WTC11 (cell line): Measurements from ENCODE around the gene RND2. TPM values are rescaled to one million over a fixed set of nuclear protein-coding genes. Genes with fewer than 3 reads are reported as not detected.
A peak's percentile ranks its signal among the peaks of the same experiment; 100 is the strongest.
"Not testable (repeated sequence)": the region's sequence is repeated elsewhere in the genome, so short reads cannot be mapped to it uniquely, and the experiment has no call there.

ENCODE experiments used
- ATAC-seq: fragments of 200-7000 bp; cut with Tn5 transposase; 2 replicates; pipeline ENCODE4 v1.10.0; 2021; ENCODE audit warnings: mild to moderate bottlenecking, moderate library complexity
- CTCF ChIA-PET: fragments of 300-600 bp; sonication (Branson Sonifier 250); formaldehyde crosslinking; loops from one replicate; lab custom pipeline; 2021; ENCODE audit warnings: antibody characterized with exemption; lab: Charles Lee
- POLR2A ChIA-PET: fragments of 350-600 bp; sonication (Branson Sonifier 250); formaldehyde crosslinking; loops from one replicate; lab custom pipeline; 2021; ENCODE audit warnings: antibody characterized with exemption; lab: Charles Lee
- DNase-seq: peaks from one replicate; pipeline ENCODE4 v3.0.0; 2021; ENCODE audit warnings: low spot score
- H3K27ac Mint-ChIP-seq: 2 replicates; pipeline ENCODE4 v1.8.0; 2021; ENCODE audit warnings: mixed read lengths
- H3K27me3 Mint-ChIP-seq: 2 replicates; pipeline ENCODE4 v1.8.0; 2021; ENCODE audit warnings: low read depth, mild to moderate bottlenecking, moderate library complexity, mixed read lengths
- H3K36me3 Mint-ChIP-seq: 2 replicates; pipeline ENCODE4 v1.8.0; 2021; ENCODE audit warnings: mixed read lengths
- H3K4me1 Mint-ChIP-seq: 2 replicates; pipeline ENCODE4 v1.8.0; 2022; ENCODE audit warnings: mixed read lengths
- H3K4me3 Mint-ChIP-seq: 2 replicates; pipeline ENCODE4 v1.8.0; 2021; ENCODE audit warnings: mild to moderate bottlenecking, moderate library complexity, mixed read lengths
- H3K9me3 Mint-ChIP-seq: 2 replicates; pipeline ENCODE4 v1.8.0; 2021; ENCODE audit warnings: mixed read lengths
- E2F5 ChIP-seq: sonication (generic); formaldehyde crosslinking; IDR thresholded peaks from 2 replicates; pipeline ENCODE4 v1.8.1; 2022; ENCODE audit warnings: mild to moderate bottlenecking, moderate library complexity, missing genetic modification reagents
- JUN ChIP-seq: sonication (generic); formaldehyde crosslinking; IDR thresholded peaks from 2 replicates; pipeline ENCODE4 v1.8.0; 2023; ENCODE audit warnings: mild to moderate bottlenecking, missing genetic modification reagents
- NFATC4 ChIP-seq: fragments of 250-450 bp; sonication (Bioruptor Pico); IDR thresholded peaks from 2 replicates; pipeline ENCODE4 v1.9.0; 2021; ENCODE audit warnings: mild to moderate bottlenecking
- NFYB ChIP-seq: sonication (generic); formaldehyde crosslinking; conservative IDR thresholded peaks from 2 replicates; pipeline ENCODE4 v1.8.0; 2022; ENCODE audit warnings: low read depth, missing genetic modification reagents
- RORB ChIP-seq: fragments of 250-450 bp; sonication (Bioruptor Pico); IDR thresholded peaks from 2 replicates; pipeline ENCODE4 v1.9.0; 2021; ENCODE audit warnings: mild to moderate bottlenecking
- SP1 ChIP-seq: sonication (generic); formaldehyde crosslinking; conservative IDR thresholded peaks from 2 replicates; pipeline ENCODE4 v1.8.1; 2022; ENCODE audit warnings: missing genetic modification reagents
- TP53 ChIP-seq: sonication (generic); formaldehyde crosslinking; IDR thresholded peaks from 2 replicates; pipeline ENCODE4 v1.8.1; 2023; ENCODE audit warnings: mild to moderate bottlenecking, missing genetic modification reagents
- USF2 ChIP-seq: sonication (generic); formaldehyde crosslinking; IDR thresholded peaks from 2 replicates; pipeline ENCODE4 v1.8.1; 2023; ENCODE audit warnings: mild to moderate bottlenecking, missing genetic modification reagents, moderate library complexity
- ZNF121 ChIP-seq: sonication (generic); formaldehyde crosslinking; IDR thresholded peaks from 2 replicates; pipeline ENCODE4 v1.8.0; 2023; ENCODE audit warnings: missing genetic modification reagents
- ZNF138 ChIP-seq: sonication (generic); formaldehyde crosslinking; conservative IDR thresholded peaks from 2 replicates; pipeline ENCODE4 v1.8.1; 2022; ENCODE audit warnings: mild to moderate bottlenecking, moderate library complexity, missing genetic modification reagents
- ZNF263 ChIP-seq: sonication (generic); formaldehyde crosslinking; IDR thresholded peaks from 2 replicates; pipeline ENCODE4 v1.8.1; 2022; ENCODE audit warnings: low read depth, mild to moderate bottlenecking, moderate library complexity, missing genetic modification reagents
- ZNF416 ChIP-seq: fragments of 250-450 bp; sonication (Bioruptor Pico); IDR thresholded peaks from 2 replicates; pipeline ENCODE4 v1.9.0; 2021; ENCODE audit warnings: mild to moderate bottlenecking, inconsistent platforms
- total RNA-seq: library from RNA; stranded (reverse); gene quantifications from 3 replicates; pipeline ENCODE4 v1.2.3, GENCODE V29; 2021
- TF ChIP-seq, protein P1 (sequence below): fragments of 250-450 bp; sonication (Bioruptor Pico); IDR thresholded peaks from 2 replicates; pipeline ENCODE4 v1.8.0; 2021; ENCODE audit warnings: mild to moderate bottlenecking
- TF ChIP-seq, protein P2 (sequence below): sonication (generic); formaldehyde crosslinking; conservative IDR thresholded peaks from 2 replicates; pipeline ENCODE4 v1.8.1; 2022; ENCODE audit warnings: mild to moderate bottlenecking, missing genetic modification reagents
- TF ChIP-seq, protein P3 (sequence below): fragments of 250-450 bp; sonication (Bioruptor Pico); IDR thresholded peaks from 2 replicates; pipeline ENCODE4 v1.9.0; 2021; ENCODE audit warnings: mild to moderate bottlenecking, borderline replicate concordance
- TF ChIP-seq, protein P4 (sequence below): sonication (generic); formaldehyde crosslinking; IDR thresholded peaks from 2 replicates; pipeline ENCODE4 v1.8.1; 2023; ENCODE audit warnings: mild to moderate bottlenecking, missing genetic modification reagents

Gene RND2
- total RNA-seq, 1 experiment from 2014 or later: 50.2 TPM

- TF ChIP-seq, protein P1, sequence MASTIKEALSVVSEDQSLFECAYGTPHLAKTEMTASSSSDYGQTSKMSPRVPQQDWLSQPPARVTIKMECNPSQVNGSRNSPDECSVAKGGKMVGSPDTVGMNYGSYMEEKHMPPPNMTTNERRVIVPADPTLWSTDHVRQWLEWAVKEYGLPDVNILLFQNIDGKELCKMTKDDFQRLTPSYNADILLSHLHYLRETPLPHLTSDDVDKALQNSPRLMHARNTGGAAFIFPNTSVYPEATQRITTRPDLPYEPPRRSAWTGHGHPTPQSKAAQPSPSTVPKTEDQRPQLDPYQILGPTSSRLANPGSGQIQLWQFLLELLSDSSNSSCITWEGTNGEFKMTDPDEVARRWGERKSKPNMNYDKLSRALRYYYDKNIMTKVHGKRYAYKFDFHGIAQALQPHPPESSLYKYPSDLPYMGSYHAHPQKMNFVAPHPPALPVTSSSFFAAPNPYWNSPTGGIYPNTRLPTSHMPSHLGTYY: no peak
- TF ChIP-seq ZNF416 (CRISPR knock-in tag): no peak
- TF ChIP-seq E2F5 (CRISPR knock-in tag): no peak
- TF ChIP-seq ZNF263 (CRISPR knock-in tag): no peak
These were observed 33.6 kb upstream of the RND2 start (continued) for GRCh38 chr17:42991471-42991870.

GRCh38 chr17:42992872-42993271 is 32.2 kb upstream of the RND2 start:
- Mint-ChIP-seq H3K27me3 (no peaks in the 10 kb centered on the region), H3K4me3 (no peak overlapping the region), H3K9me3 (no peaks in the 10 kb centered on the region), H3K27ac (no peak overlapping the region), H3K36me3 (peaks cover 52% of the 10 kb centered on the region), H3K4me1 (peaks cover 10% of the 10 kb centered on the region)
- no peak for DNase-seq
- CTCF ChIA-PET: interaction anchor here (0.6 kb wide), 1 partner anchor 82 kb away, joined by 3 read pairs; no protein-coding TSS in a partner anchor
- TF ChIP-seq TP53 (CRISPR knock-in tag) (no peak), RORB (CRISPR knock-in tag) (no peak), ZNF121 (no peak), NFATC4 (CRISPR knock-in tag) (no peak), ZNF138 (CRISPR knock-in tag) (no peak), SP1 (CRISPR knock-in tag) (no peak), JUN (CRISPR knock-in tag) (no peak)
- TF ChIP-seq, protein P2, sequence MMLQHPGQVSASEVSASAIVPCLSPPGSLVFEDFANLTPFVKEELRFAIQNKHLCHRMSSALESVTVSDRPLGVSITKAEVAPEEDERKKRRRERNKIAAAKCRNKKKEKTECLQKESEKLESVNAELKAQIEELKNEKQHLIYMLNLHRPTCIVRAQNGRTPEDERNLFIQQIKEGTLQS: no peak
- TF ChIP-seq, protein P3, sequence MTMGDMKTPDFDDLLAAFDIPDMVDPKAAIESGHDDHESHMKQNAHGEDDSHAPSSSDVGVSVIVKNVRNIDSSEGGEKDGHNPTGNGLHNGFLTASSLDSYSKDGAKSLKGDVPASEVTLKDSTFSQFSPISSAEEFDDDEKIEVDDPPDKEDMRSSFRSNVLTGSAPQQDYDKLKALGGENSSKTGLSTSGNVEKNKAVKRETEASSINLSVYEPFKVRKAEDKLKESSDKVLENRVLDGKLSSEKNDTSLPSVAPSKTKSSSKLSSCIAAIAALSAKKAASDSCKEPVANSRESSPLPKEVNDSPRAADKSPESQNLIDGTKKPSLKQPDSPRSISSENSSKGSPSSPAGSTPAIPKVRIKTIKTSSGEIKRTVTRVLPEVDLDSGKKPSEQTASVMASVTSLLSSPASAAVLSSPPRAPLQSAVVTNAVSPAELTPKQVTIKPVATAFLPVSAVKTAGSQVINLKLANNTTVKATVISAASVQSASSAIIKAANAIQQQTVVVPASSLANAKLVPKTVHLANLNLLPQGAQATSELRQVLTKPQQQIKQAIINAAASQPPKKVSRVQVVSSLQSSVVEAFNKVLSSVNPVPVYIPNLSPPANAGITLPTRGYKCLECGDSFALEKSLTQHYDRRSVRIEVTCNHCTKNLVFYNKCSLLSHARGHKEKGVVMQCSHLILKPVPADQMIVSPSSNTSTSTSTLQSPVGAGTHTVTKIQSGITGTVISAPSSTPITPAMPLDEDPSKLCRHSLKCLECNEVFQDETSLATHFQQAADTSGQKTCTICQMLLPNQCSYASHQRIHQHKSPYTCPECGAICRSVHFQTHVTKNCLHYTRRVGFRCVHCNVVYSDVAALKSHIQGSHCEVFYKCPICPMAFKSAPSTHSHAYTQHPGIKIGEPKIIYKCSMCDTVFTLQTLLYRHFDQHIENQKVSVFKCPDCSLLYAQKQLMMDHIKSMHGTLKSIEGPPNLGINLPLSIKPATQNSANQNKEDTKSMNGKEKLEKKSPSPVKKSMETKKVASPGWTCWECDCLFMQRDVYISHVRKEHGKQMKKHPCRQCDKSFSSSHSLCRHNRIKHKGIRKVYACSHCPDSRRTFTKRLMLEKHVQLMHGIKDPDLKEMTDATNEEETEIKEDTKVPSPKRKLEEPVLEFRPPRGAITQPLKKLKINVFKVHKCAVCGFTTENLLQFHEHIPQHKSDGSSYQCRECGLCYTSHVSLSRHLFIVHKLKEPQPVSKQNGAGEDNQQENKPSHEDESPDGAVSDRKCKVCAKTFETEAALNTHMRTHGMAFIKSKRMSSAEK: no peak
- ATAC-seq: no peak
- POLR2A ChIA-PET: no interaction called here

DNA sequence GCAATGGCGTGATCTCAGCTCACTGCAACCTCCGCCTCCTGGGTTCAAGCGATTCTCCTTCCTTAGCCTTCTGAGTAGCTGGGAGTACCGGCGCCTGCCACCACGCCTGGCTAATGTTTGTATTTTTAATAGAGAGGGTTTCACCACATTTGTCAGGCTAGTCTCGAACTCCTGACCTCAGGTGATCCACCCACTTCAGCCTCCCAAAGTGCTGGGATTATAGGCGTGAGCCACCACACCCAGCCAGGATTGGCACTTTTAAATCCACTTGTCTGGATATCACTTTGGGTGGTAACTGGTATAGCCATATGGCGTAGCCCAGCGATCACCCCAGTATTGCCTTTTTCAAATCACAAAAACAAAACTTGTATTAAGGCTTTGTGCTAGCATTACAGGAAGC is 31.1 kb upstream of the RND2 start:
- H3K4me3 Mint-ChIP-seq, ATAC-seq, POLR2A ChIA-PET, H3K9me3 Mint-ChIP-seq, DNase-seq, H3K27me3 Mint-ChIP-seq, H3K27ac Mint-ChIP-seq, CTCF ChIA-PET: not testable (repeated sequence)
- H3K36me3 Mint-ChIP-seq: peaks cover 48% of the 10 kb centered on the region
- peaks cover 14% of the 10 kb centered on the region for H3K4me1 Mint-ChIP-seq

GRCh38 chr17:42997390-42997983 is 27.5 kb upstream of the RND2 start:
- CTCF ChIA-PET: interaction anchor here (0.7 to 3.4 kb wide), 54 partner anchors 9 to 609 kb away, joined by 3 to 28 read pairs (median 5); partner anchors contain the start of genes AOC2, BECN1, BRCA1 and IFI35
- peak overlapping the region; percentile 99 for H3K27ac Mint-ChIP-seq
- H3K9me3 Mint-ChIP-seq: no peaks in the 10 kb centered on the region
- TF ChIP-seq JUN (CRISPR knock-in tag) (no peak), USF2 (CRISPR knock-in tag) (no peak), NFYB (CRISPR knock-in tag) (no peak)
- TF ChIP-seq, protein P4, sequence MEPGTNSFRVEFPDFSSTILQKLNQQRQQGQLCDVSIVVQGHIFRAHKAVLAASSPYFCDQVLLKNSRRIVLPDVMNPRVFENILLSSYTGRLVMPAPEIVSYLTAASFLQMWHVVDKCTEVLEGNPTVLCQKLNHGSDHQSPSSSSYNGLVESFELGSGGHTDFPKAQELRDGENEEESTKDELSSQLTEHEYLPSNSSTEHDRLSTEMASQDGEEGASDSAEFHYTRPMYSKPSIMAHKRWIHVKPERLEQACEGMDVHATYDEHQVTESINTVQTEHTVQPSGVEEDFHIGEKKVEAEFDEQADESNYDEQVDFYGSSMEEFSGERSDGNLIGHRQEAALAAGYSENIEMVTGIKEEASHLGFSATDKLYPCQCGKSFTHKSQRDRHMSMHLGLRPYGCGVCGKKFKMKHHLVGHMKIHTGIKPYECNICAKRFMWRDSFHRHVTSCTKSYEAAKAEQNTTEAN (CRISPR knock-in tag): no peak
- TF ChIP-seq, all 79 proteins: peak for 0
- DNase-seq: no peak
- POLR2A ChIA-PET: interaction anchor here (0.5 to 2.3 kb wide), 15 partner anchors 9 to 318 kb away, joined by 3 to 27 read pairs (median 7); partner anchors contain the start of genes BECN1, BRCA1, IFI35 and PSME3
- ATAC-seq: no peak
- H3K27me3 Mint-ChIP-seq: no peaks in the 10 kb centered on the region; the same call in 1 of the 2 replicates
- peaks cover 52% of the 10 kb centered on the region for H3K36me3 Mint-ChIP-seq
- H3K4me1 Mint-ChIP-seq: peaks cover 31% of the 10 kb centered on the region
- peak overlapping the region; percentile 100 for H3K4me3 Mint-ChIP-seq
